Measurements from ENCODE around the gene NVL.
"Not testable (repeated sequence)": the region's sequence is repeated elsewhere in the genome, so short reads cannot be mapped to it uniquely, and the experiment has no call there.

Gene NVL

GRCh38 chr1:224329842-224330753 is at the start of gene NVL:
TSS of gene NVL (minus strand) at chr1:224330172. CDS start at chr1:224330127, 45 bp downstream.
- DNase-seq = peak; percentile 54

- DNase-seq = no peak
These were observed 49.1 kb upstream of the NVL start for GRCh38 chr1:224378855-224379631.

DNA sequence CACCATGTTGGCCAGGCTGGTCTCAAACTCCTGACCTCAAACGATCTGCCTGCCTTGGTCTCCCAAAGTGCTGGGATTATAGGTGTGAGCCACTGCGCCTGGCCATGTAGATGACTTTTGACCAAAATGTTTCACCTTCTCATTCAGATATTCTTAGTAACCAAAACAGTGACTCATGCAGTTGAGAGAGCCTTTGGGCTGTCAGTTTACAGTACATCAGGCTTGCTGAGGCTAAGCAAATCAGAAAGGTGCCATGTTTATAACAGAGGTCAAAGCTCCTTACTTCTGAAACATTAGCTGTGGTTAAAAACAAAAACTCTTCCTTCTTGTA is 47.7 kb upstream of the NVL start:
- DNase-seq = no peak

GRCh38 chr1:224375059-224375458 is 45.1 kb upstream of the NVL start:
- DNase-seq = no peak

DNA sequence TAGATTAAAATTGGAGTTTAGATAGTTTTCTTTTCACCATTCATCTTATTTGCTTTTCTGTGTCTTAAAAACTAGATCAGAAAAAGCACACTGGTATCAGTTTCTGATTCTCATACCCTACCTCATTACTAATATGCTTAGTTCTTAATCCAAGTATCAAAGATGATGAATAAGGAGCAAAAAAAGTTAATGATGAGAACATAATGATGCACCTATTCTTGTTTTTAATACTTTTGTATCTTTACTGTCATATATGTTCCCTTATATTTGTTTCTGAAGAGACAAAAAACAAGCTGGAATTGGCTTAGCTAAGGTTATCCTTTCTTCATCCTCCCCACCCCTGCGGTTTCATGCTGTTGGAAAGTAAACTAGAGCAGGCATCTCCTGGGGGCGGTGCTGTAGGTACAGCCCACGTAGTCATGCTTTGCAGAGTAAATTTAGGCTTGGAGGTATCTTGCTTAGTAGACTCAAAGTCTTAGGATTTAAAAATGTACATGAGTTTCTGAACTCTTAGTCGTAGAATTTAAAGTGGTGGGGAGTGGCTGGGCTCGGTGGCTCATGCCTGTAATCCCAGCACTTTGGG is 43.1 kb upstream of the NVL start:
- DNase-seq = no peak

DNA sequence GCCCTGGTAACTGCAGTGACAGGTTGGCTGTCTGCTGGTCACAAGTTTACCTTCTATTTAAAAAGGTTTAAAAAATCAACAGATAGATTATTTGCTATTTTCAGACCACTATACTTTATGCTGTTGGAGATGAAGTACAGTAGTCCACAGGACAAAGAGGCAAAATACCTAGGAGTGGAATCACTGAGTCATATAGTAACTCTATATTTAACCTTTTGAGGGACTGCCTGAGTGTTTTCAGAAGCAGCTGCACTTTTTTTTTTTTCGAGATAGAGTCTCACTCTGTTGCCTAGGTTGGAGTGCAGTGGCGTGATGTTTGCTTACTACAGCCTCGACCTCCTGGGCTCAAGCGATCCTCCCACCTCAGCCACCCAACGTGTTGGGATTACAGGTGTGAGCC is 38.4 kb upstream of the NVL start:
- no peak for DNase-seq

DNA sequence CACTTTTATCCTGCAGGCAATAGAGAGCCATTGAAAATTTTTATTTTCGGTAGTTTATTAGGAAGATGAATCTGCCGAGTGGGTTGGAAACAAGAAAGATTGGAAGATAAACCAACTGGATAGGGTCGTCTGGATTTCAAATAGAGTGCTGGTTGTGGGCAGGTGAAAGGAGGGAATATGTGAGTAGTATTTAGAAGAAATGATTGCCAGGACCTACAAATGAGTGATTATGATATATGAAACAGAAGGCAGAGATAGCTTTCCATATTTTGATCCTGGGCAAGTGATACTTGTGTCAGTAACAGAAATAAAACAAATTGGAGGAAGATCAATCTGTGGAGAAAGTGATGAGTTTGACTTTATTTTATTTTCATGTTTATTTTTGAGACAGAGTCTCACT is 29.2 kb upstream of the NVL start:
- DNase-seq = no peak

DNA sequence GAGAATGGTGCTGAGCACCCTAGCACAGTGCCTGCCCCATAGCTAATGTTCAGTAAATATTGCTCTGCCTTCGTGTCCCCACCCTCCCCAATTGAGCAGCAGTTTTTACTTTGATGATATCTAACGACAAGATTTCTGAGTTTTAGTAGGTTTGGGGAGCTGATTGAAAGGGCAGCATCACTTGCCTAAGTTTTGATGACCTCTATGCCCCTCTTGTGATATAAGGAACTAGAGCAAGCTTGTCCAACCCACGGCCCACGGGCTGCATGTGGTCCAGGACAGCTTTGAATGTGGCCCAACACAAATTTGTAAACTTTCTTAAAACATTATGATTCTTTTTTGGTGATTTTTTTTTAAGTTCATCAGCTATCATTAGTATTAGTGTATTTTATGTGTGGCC is 28.3 kb upstream of the NVL start:
- no peak for DNase-seq

DNA sequence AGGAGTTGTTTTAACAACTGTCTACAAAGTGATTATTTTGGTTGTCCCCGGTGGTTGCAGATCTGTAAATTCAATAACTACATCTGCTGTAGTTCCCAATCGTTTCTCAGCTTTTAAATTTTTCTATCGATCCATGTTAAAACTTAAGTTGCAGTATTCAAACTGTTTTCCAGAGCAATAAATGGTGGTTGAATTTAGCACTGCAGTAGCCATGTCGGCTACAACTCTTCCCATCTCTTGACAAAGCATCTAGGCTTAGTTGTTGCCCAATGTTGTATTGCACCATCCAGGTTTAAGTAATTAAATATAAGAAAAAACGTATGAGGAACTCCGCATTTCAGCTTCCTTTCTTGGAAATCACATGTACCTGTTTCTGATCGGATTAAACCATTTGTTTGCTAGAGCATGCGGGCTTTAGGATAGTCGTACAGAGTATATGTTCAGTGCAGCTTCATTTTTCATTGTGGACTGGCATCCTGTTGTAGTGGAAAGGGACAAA is 27.7 kb upstream of the NVL start:
- no peak for DNase-seq

DNA sequence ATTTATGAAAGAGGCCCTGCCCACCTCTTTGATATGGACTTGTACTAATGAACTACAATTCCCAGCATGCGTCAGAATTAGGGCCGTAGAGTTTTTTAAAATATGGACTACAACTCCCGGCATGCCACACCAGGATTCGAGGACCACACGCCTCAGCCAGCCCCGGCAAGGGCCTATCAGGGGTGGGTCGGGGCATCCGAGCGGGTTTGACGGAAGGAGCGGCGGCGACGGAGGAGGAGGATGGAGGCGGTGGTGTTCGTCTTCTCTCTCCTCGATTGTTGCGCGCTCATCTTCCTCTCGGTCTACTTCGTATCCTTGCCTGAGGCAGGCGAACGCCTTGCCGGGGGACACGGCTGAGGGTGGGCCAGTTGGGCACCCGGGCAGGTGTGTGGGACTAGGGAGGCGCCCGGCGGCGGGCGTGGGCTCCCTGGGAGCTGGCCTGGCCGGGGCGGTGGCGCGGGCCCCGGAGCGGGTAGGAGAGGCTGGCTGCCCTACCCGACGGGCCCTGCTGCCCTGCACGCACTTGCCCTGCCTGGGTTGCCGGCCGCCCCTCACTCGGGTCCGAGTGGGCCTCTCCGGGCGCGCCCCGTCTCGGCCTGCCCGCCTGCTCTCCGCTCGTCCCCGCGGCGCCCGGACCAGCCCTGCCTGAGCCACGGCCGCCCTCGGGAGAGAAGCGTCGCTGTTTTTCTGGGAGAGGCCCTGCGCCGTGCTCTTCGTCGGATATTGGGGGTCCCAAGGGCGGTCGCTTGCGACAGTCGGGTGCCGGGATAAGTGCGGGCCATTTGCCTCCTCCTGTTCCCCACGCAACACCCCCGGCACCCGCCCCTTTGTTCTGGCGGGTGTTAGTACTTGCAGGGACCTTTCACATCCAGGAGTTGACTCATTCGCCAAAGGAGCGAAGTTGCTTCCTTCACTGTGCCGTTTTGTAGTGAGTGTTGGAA is 27.0 kb upstream of the NVL start, which contains the start of gene CNIH4:
Gene CNIH4, plus strand, starts transcription at position 195 of the 941 bp plus-strand sequence. Its CDS starts 46 bp downstream, at position 241.
- peak; percentile 49 for DNase-seq

GRCh38 chr1:224353975-224354925 is 24.3 kb upstream of the NVL start:
- DNase-seq = no peak

GRCh38 chr1:224352436-224353085 is 22.6 kb upstream of the NVL start:
- DNase-seq = not testable (repeated sequence)

- not testable (repeated sequence) for DNase-seq
These were observed 19.7 kb upstream of the NVL start for GRCh38 chr1:224349716-224350115.

GRCh38 chr1:224348137-224348536 is 18.2 kb upstream of the NVL start:
- DNase-seq = no peak

DNA sequence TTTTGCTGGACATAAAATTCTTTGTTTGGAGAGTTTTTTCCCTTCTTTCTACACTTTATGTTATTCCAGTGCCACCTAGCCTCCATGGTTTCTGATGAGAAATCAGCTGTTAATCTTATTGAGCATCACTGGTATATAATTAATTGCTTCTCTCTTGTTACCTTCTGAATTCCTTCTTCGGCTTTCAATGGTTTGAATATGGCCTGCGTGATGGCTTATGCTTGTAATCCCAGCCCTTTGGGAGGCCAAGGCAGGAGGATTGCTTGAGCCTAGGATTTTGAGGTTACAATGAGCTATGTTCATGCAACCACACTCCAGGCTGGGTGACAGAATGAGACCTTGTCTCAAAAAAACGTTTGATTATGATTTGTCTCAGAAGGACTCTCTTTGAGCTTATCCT is 13.7 kb upstream of the NVL start:
- DNase-seq = no peak

DNA sequence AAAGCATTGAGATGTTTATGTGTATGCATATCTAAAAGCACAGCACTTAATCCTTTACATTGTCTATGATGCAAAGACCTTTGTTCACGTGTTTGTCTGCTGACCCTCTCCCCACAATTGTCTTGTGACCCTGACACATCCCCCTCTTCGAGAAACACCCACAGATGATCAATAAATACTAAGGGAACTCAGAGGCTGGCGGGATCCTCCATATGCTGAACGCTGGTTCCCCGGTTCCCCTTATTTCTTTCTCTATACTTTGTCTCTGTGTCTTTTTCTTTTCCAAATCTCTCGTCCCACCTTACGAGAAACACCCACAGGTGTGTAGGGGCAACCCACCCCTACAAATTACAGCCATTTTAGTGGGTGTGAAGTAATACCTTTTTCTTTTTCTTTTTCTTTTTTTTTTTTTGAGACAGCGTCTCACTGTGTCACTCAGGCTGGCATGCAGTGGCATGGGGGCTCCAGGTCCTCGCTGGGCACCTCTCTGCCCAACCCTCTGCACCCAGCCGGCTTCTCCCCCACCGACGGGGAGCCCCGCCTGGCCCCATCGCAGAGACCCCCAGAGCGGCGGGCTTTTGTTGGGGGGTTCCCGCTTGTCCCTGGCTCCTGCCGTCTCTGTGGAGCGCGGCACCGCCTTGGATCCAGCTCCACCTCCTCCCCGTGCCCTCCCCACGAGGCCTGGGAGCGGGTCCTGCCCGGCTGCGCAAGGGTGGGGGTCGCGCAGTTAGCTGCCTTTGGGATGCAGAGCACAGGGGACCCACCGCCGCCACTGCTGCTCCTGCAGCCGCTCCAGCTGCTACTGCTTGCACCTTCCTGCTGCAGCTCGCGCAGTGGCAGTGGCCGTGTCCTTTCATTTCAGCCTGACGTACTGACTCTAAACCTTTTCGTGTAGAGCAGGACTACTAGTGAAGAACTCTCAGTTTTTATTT is 10.7 kb upstream of the NVL start:
- DNase-seq = peak; percentile 8

DNA sequence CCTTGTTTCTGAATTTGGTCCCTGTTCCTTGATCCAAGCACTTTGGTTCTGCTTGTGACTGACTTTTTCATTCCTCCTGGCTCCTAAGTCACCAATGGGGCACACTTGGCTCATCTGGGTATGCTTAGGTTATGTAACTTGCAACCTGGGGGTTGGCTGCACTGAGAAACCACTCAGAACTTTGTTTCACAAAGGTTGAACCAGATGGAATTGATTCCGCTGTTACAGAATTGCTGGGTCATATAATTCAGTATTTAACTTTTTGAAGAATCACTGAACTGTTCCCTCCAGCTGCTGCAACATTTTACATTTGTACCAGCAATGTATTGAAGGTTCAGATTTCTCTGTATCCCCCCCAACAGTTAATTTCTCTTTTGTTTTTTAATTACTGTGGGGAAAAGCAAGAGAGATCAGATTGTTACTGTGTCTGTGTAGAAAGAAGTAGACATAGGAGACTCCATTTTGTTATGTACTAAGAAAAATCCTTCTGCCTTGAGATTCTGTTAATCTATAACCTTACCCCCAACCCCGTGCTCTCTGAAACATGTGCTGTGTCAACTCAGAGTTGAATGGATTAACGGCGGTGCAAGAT is 9.6 kb upstream of the NVL start:
- DNase-seq = no peak

DNA sequence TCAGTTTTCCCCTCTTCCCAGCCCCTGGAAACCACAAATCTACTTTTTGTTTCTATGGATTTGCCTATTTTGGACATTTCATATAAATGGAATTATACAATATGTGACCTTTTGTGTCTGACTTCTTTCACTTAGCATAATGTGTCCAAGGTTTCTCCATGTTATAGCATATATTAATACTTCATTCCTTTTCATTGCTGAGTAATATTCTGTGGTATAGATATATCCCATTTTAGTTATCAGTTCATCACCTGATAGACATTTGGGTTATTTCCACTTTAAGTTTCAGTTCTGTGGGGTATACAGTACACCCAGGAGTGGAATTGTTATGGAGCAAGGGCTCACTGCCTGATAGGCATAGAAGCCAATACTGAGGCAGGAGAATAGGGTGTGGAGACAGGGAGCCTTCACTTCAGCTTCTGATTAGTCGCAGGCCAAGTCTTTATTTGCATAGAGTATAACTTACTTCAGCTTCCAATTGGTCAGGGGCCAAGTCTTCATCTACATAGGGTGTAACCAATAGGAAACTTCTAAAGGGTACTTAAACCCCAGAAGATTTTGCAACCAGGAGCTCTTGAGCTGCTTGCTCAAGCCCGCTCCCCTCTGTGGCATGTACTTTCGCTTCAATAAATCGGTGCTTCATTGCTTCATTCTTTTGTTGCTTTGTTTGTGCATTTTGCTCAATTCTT is 8.3 kb upstream of the NVL start:
- DNase-seq = no peak

Data from NCI-H748 treated with DMSO at 0.1 percent for 48 hours (cell line).